ENCODE data around the gene HPDL. TPM values are rescaled to one million over a fixed set of nuclear protein-coding genes. Genes with fewer than 3 reads are reported as not detected.

Gene HPDL
- total and polyA plus RNA-seq, 10 of the 15 experiments (the other 5 are each of a cell fraction or from before 2014, with no cell fraction given): 1.3 to 75.5 (median 31.8) TPM

- TF ChIP-seq NKRF (conservative IDR thresholded peaks at IDR 0.05) (no peak), MTA2 (IDR thresholded peaks at IDR 0.05; ENCODE audit: low read depth) (no peak), ZSCAN29 (IDR thresholded peaks at IDR 0.05) (no peak), ASH2L (IDR thresholded peaks at IDR 0.05; ENCODE audit: borderline replicate concordance, low read depth) (no peak), NFIC (IDR thresholded peaks at IDR 0.05; ENCODE audit: low read depth, low read length) (no peak), CBX3 (IDR thresholded peaks at IDR 0.05; ENCODE audit: borderline replicate concordance, low read depth) (no peak), TBL1XR1 (IDR thresholded peaks at IDR 0.05; ENCODE audit: low read depth, low read length) (no peak), JUND (IDR thresholded peaks at IDR 0.05; ENCODE audit: low read depth, low read length) (no peak), MYB (IDR thresholded peaks at IDR 0.05; ENCODE audit: borderline replicate concordance, low read depth, low read length) (no peak), SREBF2 (IDR thresholded peaks at IDR 0.05; ENCODE audit: low read length) (no peak)
Observed at GRCh38 chr1:45332346-45332720, 5.6 kb downstream of the HPDL start (continued).
